Epithelial cell of prostate (primary cell): ENCODE data around the gene QRSL1.

Experiments
- DNase-seq: peaks from one replicate; pipeline ENCODE4 v3.0.0-alpha.2; 2011; ENCODE audit warnings: low read depth, low spot score
- H3K27ac ChIP-seq: fragments of 450-650 bp; 2 replicates; pipeline ENCODE4 v1.5.1; 2017; ENCODE audit warnings: mild to moderate bottlenecking

Gene QRSL1

DNA sequence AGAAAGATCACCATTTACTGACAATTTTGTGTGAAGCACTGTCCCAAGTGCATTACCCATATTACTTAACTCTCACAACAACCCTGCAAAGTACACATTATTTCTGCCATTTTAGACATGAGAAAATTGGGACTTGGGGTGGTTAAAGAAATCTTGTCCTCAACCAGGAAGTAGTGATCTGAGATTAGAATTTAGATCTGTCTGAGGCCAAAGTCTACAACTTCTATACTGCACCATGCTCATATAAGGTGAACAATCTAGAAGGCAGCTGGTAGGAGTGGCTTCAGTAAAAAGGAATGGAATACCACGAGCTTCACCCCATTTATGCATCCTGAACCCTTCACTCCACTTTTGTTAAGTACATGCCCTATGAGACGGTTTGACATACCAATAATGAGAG, 87.6 kb downstream of the QRSL1 start:
- H3K27ac ChIP-seq: peak overlapping the region; percentile 67
- DNase-seq: no peak
